Measurements from ENCODE around the gene BABAM1. TPM values are rescaled to one million over a fixed set of nuclear protein-coding genes. Genes with fewer than 3 reads are reported as not detected.

Gene BABAM1
- total RNA-seq, 1 donor from 2014 or later, result 58.4 TPM

DNA sequence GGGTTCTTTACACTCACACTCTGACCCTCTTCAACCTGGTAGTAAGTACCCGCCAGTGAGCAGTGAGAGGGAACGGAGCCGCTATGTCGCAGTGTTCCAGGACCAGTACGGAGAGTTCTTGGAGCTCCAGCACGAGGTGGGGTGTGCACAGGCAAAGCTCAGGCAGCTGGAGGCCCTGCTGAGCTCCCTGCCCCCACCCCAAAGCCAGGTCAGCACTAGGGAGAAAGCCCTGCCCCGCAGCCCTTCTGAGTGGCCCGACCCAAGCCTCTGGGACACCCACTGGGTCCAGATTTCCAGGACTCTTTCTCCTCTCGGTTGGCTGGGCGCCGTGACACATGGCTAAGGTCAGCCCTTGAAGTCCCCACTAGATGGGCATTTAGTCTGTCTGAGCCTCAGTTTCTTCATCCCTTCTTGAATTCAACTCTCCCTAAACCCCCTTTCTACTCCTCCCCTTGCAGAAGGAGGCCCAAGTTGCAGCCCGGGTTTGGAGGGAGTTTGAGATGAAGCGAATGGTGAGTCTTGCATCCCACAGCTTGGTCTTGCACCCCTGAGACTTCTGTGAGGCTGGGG is 39.4 kb upstream of the BABAM1 start:
- Histone ChIP-seq H3K4me3 (no peak overlapping the region), H3K27me3 (ENCODE audit: low read depth) (no peaks in the 10 kb centered on the region), H3K36me3 (peaks cover 44% of the 10 kb centered on the region), H3K4me1 (peaks cover 22% of the 10 kb centered on the region), H3K9me3 (no peaks in the 10 kb centered on the region), H3K27ac (peak overlapping the region; percentile 90)
- DNase-seq (no peak), ATAC-seq (no peak)
- intact Hi-C loops (cut with DNase I), result no loop called here
- TF ChIP-seq, protein P1, sequence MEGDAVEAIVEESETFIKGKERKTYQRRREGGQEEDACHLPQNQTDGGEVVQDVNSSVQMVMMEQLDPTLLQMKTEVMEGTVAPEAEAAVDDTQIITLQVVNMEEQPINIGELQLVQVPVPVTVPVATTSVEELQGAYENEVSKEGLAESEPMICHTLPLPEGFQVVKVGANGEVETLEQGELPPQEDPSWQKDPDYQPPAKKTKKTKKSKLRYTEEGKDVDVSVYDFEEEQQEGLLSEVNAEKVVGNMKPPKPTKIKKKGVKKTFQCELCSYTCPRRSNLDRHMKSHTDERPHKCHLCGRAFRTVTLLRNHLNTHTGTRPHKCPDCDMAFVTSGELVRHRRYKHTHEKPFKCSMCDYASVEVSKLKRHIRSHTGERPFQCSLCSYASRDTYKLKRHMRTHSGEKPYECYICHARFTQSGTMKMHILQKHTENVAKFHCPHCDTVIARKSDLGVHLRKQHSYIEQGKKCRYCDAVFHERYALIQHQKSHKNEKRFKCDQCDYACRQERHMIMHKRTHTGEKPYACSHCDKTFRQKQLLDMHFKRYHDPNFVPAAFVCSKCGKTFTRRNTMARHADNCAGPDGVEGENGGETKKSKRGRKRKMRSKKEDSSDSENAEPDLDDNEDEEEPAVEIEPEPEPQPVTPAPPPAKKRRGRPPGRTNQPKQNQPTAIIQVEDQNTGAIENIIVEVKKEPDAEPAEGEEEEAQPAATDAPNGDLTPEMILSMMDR (IDR thresholded peaks at IDR 0.05), result no peak

DNA sequence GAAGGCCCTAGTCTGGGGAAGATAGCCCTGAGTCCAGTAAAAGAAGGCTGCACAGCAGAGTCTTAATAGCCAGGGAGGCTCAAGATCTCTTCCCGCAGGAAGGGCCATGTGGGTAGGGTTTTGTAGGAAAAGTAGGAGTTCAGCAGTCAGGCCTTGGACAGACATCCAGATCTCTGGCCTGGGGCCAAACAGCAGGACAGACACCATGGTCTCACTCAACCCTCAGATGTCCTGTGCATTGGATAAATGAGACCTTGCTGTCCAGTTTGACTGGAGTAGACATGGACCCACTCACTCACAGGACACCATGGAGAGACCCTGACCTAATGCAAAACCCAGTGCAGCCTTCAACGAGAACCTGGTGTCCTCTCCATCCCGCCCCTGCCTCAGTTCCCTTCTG is 37.4 kb upstream of the BABAM1 start:
- no peak for DNase-seq
- peaks cover 31% of the 10 kb centered on the region for H3K4me1 ChIP-seq
- H3K36me3 ChIP-seq, result peaks cover 62% of the 10 kb centered on the region
- no peak overlapping the region for H3K4me3 ChIP-seq
- H3K9me3 ChIP-seq, result no peaks in the 10 kb centered on the region
- ATAC-seq, result no peak
- H3K27me3 ChIP-seq (ENCODE audit: low read depth), result no peaks in the 10 kb centered on the region
- H3K27ac ChIP-seq, result no peak overlapping the region
- intact Hi-C loops (cut with DNase I), result no loop called here
- TF ChIP-seq, protein P1 (IDR thresholded peaks at IDR 0.05), result no peak

DNA sequence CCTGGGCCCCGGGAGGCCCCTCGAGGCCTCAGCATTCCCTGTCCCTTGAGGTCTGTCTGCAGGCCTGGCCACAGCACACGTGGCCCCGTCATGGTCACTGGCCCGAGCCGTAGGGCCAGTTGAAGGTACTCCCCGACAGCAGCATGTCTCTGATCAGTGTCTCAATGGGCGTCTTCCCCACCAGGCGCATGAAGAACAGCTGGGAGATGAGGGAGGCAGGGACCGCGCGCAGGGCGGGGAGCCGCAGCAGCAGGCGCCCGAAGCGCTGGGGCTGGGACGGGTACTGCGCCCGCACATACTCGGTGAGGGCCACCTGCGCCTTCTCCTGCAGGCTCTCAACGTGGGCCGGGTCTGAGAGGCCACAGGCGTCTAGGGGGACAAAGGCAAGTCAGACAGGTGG is 35.0 kb upstream of the BABAM1 start:
- H3K9me3 ChIP-seq, result no peaks in the 10 kb centered on the region
- peaks cover 65% of the 10 kb centered on the region for H3K36me3 ChIP-seq
- intact Hi-C loops (cut with DNase I), result no loop called here
- H3K27ac ChIP-seq, result no peak overlapping the region
- no peak for DNase-seq
- TF ChIP-seq, protein P1 (IDR thresholded peaks at IDR 0.05), result no peak
- H3K4me1 ChIP-seq, result peaks cover 34% of the 10 kb centered on the region
- no peak for ATAC-seq
- H3K4me3 ChIP-seq, result no peak overlapping the region
- no peaks in the 10 kb centered on the region for H3K27me3 ChIP-seq (ENCODE audit: low read depth)

DNA sequence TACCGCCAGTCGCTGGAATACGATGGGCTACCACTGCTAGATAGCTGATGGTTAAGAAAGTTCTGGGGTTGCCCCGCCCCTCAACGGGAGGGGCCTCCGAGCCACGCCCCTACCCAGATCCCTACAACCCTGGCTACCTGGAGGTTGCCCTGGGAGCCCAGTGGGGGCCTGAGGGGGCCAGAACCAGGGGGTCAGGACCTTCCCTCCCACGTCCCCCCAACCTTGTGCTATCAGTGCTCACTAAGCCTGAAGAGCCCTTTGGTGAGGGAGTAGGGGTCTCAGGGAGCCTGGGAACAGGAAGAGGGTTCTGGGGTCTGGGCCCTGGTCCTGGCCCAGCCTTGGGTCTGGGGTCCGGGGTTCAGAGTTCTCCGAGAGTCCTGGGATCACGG is 32.3 kb upstream of the BABAM1 start:
- Histone ChIP-seq H3K4me1 (peaks cover 29% of the 10 kb centered on the region), H3K9me3 (no peaks in the 10 kb centered on the region), H3K27ac (peak overlapping the region; percentile 78), H3K27me3 (ENCODE audit: low read depth) (no peaks in the 10 kb centered on the region), H3K4me3 (peak overlapping the region; percentile 68), H3K36me3 (peaks cover 69% of the 10 kb centered on the region)
- peak; percentile 71 for DNase-seq
- TF ChIP-seq, protein P1 (IDR thresholded peaks at IDR 0.05), result no peak
- intact Hi-C loops (cut with DNase I), result no loop called here
- peak; percentile 77 to 82 for ATAC-seq

DNA sequence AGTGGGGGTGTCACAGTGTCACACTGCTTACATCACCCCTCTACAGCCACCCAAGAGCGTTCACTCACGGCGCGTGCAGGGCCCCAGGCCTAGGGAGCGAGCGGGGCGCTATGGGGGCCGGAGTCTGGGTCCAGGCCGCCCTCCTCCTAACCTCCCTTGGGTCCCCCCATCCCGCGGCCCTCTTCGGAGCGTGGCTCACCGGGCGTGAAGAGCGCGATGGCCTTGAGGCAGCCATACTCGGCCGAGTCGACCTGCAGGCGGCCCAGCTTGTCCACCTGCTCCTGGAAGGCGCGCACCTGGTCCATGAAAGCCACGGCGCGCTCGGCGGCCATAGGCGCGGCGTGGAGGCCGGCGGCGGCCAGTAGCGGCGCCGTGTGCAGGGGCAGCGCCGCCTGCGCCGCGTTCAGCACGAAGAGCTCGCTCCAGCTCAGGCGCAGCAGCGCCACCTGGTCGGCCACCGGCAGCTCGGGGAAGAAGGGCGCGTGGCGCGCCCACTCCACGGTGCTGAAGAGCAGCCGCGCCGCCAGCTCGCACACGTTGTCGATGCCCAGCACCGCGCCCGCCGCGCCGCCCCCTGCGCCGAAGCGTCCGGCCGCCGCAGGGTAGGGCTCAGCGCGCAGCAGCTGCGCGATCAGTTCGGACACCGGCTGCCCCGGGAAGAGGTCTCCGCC is 31.8 kb upstream of the BABAM1 start:
- peak overlapping the region; percentile 78 for H3K27ac ChIP-seq
- H3K36me3 ChIP-seq, result peaks cover 65% of the 10 kb centered on the region
- H3K9me3 ChIP-seq, result no peaks in the 10 kb centered on the region
- no peaks in the 10 kb centered on the region for H3K27me3 ChIP-seq (ENCODE audit: low read depth)
- H3K4me3 ChIP-seq, result peak overlapping the region; percentile 68
- TF ChIP-seq, protein P1 (IDR thresholded peaks at IDR 0.05), result peak; percentile 57
- DNase-seq (peak; percentile 88), ATAC-seq (peak; percentile 91 to 94)
- peaks cover 34% of the 10 kb centered on the region for H3K4me1 ChIP-seq
- intact Hi-C loops (cut with DNase I), result no loop called here
